Mucosa of rectum (tissue), 2 donors: ENCODE data around the gene SPANXN3.
"Not testable (repeated sequence)": the region's sequence is repeated elsewhere in the genome, so short reads cannot be mapped to it uniquely, and the experiment has no call there.

ENCODE experiments used
- H3K27ac ChIP-seq, 2 donors: one replicate each; pipeline ENCODE4 v1.7.0; 2013; ENCODE audit warnings: inconsistent platforms in 2 of 2, low read depth in 2 of 2, low read length in 2 of 2
- H3K27me3 ChIP-seq, 2 donors: one replicate each; pipeline ENCODE4 v1.7.0; 2013; ENCODE audit warnings: low read length in 2 of 2; ENCODE audit not compliant: control insufficient read depth in 2 of 2, insufficient read depth in 2 of 2
- H3K36me3 ChIP-seq, 2 donors: one replicate each; pipeline ENCODE4 v1.7.0; 2013; ENCODE audit warnings: low read length in 2 of 2; ENCODE audit not compliant: control insufficient read depth in 2 of 2, insufficient read depth in 2 of 2
- H3K4me1 ChIP-seq, 2 donors: one replicate each; pipeline ENCODE4 v1.7.0; 2013; ENCODE audit warnings: low read length in 2 of 2, mild to moderate bottlenecking in 1 of 2; ENCODE audit not compliant: control insufficient read depth in 2 of 2, insufficient read depth in 2 of 2
- H3K4me3 ChIP-seq, 2 donors: one replicate each; pipeline ENCODE4 v1.7.0; 2013; ENCODE audit warnings: low read length in 2 of 2
- H3K9ac ChIP-seq, 2 donors: one replicate each; pipeline ENCODE4 v1.7.0; 2013; ENCODE audit warnings: low read length in 2 of 2, low read depth in 1 of 2, mild to moderate bottlenecking in 1 of 2
- H3K9me3 ChIP-seq, 2 donors: one replicate each; pipeline ENCODE4 v1.7.0; 2013; ENCODE audit warnings: low read length in 2 of 2; ENCODE audit not compliant: control insufficient read depth in 2 of 2
- donor health status: healthy.
- donor health status: Normal muscosa, but diverticular disease.

SPANXN3 gene, protein sequence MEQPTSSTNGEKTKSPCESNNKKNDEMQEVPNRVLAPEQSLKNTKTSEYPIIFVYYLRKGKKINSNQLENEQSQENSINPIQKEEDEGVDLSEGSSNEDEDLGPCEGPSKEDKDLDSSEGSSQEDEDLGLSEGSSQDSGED

DNA sequence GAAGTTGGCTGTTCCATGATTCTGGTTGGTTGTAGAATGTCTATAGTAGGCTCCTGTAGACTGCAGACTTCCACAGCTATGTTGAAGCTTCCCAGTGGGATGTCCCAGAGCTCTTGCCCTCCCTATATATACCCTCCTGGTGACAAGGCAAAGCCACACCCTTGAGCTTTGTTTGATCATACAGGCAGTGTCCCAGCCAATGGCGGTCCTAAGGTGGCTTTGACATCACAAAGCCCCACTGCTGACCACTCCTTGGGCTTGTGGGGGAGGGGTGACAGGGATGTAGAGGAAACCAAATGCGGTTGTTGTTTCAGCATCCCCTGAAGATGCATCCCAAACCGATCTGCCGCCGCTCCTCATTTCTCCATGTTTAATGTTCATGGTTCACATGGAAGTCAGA, at the start of gene SPANXN3:
TSS of gene SPANXN3 (minus strand) at position 101 of the 400 bp plus-strand sequence. CDS start at position 17, 84 bp downstream.
- H3K4me3 ChIP-seq, H3K9me3 ChIP-seq, H3K27ac ChIP-seq, H3K9ac ChIP-seq, H3K36me3 ChIP-seq, H3K4me1 ChIP-seq, H3K27me3 ChIP-seq: not testable (repeated sequence)

DNA sequence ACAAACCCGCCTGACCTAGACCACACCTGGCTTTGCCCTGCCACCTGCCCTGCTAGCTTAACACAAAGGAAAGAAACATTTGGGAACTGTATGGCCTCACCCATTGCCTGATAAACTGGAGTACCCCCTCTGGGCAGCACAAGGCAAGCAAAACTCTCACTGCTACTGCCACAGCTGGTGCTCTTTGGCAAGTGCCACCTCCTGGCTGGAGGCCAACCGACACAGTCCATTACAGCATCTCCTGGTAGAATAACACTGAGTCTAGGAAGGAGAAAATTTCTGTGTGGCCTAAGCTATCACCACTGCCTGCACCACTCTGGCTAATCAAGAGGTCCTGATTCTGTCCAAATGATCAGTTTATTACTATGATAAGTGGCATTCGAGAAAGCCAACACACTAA, 18.9 kb upstream of the SPANXN3 start:
- Histone ChIP-seq H3K9ac (no peak overlapping the region), H3K27me3 (no peaks in the 10 kb centered on the region), H3K27ac (no peak overlapping the region), H3K4me3 (no peak overlapping the region), H3K4me1 (no peaks in the 10 kb centered on the region), H3K9me3 (no peaks in the 10 kb centered on the region), H3K36me3 (no peaks in the 10 kb centered on the region)

DNA sequence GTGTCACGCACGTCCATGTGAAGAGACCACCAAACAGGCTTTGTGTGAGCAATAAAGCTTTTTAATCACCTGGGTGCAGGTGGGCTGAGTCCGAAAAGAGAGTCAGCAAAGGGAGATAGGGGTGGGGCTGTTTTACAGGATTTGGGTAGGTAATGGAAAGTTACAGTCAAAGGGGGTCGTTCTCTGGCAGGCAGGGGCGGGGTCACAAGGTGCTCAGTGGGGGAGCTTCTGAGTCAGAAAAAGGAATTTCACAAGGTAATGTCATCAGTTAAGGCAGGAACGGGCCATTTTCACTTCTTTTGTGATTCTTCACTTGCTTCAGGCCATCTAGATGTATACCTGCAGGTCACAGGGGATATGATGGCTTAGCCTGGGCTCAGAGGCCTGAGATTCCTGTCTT, 15.1 kb downstream of the SPANXN3 start:
- not testable (repeated sequence) for H3K9me3 ChIP-seq, H3K9ac ChIP-seq, H3K27me3 ChIP-seq, H3K27ac ChIP-seq, H3K36me3 ChIP-seq, H3K4me3 ChIP-seq, H3K4me1 ChIP-seq

DNA sequence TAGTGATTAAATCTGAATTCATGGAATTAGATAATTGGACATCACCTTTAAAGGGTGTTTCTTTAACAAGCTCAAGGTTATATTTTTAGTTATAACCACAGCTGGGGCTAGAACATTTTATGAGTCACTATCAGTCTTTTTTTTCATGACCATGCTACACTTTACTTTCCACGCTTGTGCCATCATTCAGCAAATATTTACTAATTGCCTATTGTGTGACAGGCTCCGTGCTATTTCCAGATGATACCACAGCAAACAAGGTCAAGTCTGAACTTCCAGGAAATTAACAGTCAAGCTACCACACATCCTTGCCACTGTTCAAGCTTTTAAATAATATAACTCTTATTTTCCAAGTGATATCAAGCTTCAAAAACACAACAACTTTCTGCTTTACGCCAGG, 16.5 kb downstream of the SPANXN3 start:
- no peaks in the 10 kb centered on the region for H3K36me3 ChIP-seq
- no peak overlapping the region for H3K27ac ChIP-seq
- no peak overlapping the region for H3K9ac ChIP-seq
- no peaks in the 10 kb centered on the region for H3K9me3 ChIP-seq
- no peaks in the 10 kb centered on the region for H3K4me1 ChIP-seq
- no peak overlapping the region for H3K4me3 ChIP-seq
- no peaks in the 10 kb centered on the region for H3K27me3 ChIP-seq

DNA sequence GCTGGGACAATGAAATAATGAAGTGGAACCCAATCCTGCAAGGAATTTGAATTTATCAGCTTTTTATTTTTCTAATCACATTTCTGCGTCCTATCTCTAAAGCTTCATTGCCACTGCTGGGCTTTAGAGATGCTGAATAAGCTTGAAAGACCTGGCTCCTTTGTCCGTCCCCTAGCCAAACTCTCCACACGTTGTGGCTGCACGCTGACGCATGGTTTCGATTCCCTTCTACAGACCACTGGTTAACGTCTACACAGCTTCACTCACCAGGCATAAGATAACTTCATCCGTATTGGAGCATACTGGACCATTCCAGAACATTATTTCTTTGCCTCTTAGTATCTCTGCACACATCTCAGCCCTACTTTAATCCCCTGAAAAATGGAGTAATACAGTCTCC, 31.2 kb downstream of the SPANXN3 start:
- no peak overlapping the region for H3K27ac ChIP-seq
- H3K4me3 ChIP-seq: no peak overlapping the region
- no peaks in the 10 kb centered on the region for H3K27me3 ChIP-seq
- no peaks in the 10 kb centered on the region for H3K9me3 ChIP-seq
- no peaks in the 10 kb centered on the region for H3K4me1 ChIP-seq
- H3K36me3 ChIP-seq: no peaks in the 10 kb centered on the region
- H3K9ac ChIP-seq: no peak overlapping the region

DNA sequence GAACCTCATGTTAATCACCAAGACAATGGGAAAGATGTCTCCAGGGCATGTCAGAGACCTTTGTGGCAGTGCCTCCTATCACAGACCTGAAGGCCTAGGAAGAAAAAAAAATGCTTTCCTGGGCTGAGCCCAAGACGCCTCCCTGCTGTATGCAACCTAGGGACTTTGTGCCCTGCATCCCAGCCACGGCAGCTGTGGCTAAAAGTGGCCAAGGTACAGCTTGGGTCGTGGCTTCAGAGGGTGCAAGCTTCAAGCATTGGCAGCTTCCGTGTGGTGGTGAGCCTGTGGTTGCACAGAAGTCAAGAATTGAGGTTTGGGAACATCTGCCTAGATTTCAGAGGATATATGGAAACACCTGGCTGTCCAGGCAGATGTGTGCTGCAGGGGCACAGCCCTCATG, 40.5 kb downstream of the SPANXN3 start:
- H3K36me3 ChIP-seq: no peaks in the 10 kb centered on the region
- H3K4me1 ChIP-seq: no peaks in the 10 kb centered on the region
- no peak overlapping the region for H3K4me3 ChIP-seq
- H3K9ac ChIP-seq: no peak overlapping the region
- no peaks in the 10 kb centered on the region for H3K27me3 ChIP-seq
- no peak overlapping the region for H3K27ac ChIP-seq
- H3K9me3 ChIP-seq: no peaks in the 10 kb centered on the region

DNA sequence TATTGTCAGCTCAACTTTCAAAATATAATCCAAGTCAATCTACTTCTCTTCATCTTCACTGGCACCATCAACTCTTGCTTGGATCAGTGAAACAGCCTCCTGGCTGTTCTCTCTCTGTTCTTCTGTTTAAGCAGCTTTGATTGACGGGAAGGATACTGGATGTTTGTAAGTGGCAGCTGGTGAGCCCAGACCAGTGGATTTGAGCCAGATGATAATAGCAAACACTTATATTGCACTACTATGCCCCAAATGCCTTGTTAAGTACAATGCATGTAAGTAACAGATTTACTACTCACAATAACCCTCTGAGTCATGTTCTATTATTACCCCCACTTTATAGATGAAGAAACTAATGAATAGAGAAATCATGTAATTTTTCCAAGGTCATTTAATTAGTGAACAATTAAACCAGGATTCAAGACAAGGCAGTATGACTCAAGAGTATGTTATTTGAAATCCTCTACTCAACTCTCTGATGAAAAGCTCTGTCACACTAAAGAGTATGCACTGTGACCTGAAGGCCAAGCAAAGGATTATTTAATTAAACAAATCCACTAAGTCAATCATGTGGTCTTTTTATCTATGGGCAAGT, 44.8 kb downstream of the SPANXN3 start:
- no peaks in the 10 kb centered on the region for H3K36me3 ChIP-seq
- H3K9me3 ChIP-seq: no peaks in the 10 kb centered on the region
- no peaks in the 10 kb centered on the region for H3K27me3 ChIP-seq
- no peak overlapping the region for H3K9ac ChIP-seq
- H3K4me1 ChIP-seq: no peaks in the 10 kb centered on the region
- no peak overlapping the region for H3K27ac ChIP-seq
- H3K4me3 ChIP-seq: no peak overlapping the region

DNA sequence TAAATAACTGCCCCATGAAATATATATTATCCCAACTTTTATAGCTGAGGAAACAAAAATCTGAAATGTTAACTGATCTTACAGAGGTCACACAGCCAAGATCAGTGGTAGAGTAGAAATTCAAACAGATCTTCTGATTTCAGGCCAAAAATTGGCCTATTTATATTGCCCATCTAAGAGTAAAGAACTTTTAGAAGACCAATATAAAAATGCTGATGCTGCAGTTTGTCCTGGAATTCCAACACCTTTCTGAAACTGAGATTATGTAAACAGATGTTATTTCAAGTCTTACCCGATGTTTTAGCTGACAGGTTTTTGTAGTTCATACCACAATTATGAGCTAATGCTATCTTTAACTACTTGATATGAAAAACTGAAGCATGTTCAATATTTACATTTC, 51.1 kb downstream of the SPANXN3 start:
- Histone ChIP-seq H3K9me3 (no peaks in the 10 kb centered on the region), H3K27ac (no peak overlapping the region), H3K36me3 (no peaks in the 10 kb centered on the region), H3K27me3 (no peaks in the 10 kb centered on the region), H3K9ac (no peak overlapping the region), H3K4me3 (no peak overlapping the region), H3K4me1 (no peaks in the 10 kb centered on the region)

DNA sequence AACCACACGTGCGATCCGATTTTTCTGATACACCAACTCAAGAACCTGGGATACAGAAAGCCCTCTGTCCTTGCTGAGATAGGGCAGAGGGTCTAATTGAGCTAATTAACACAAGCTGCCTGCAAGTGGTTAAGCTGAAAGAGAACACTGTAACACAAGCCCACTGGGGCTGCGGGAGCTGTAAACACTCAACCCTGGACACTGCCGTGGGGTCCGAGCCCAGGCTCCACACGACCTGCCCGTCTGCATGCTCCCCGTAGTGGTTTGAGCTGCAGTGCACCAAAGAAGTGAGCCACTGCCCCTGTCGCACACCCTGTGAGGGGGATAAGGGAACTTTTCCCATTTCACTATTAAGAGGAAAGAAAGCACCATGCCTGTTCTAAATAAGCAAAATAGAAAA, 54.6 kb downstream of the SPANXN3 start:
- Histone ChIP-seq H3K4me3 (no peak overlapping the region), H3K9ac (no peak overlapping the region), H3K27ac (no peak overlapping the region), H3K4me1 (no peaks in the 10 kb centered on the region), H3K9me3 (no peaks in the 10 kb centered on the region), H3K36me3 (no peaks in the 10 kb centered on the region), H3K27me3 (no peaks in the 10 kb centered on the region)

DNA sequence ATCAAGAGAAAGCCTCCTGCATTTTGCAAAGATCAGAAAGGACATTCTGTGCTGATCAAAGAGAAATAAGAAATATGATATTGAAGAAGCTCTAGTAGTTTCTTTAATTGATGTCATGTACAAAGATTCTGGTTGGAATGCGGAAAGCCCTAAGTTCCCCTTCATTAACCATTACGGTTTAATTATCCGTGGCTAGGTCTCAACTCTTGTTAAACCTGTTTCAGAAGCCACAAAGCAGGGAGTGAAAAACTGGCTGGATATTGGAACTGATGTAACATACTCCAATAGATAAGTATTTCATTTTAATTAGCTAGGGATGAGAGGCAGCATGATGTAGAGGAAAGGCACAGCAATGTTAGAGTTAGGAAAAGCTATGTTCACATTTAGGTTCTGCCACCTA, 55.7 kb downstream of the SPANXN3 start:
- no peaks in the 10 kb centered on the region for H3K9me3 ChIP-seq
- H3K27ac ChIP-seq: no peak overlapping the region
- H3K27me3 ChIP-seq: no peaks in the 10 kb centered on the region
- no peaks in the 10 kb centered on the region for H3K36me3 ChIP-seq
- H3K4me1 ChIP-seq: no peaks in the 10 kb centered on the region
- no peak overlapping the region for H3K4me3 ChIP-seq
- no peak overlapping the region for H3K9ac ChIP-seq
